ENCODE results near the gene TXNIP. TPM values are rescaled to one million over a fixed set of nuclear protein-coding genes. Genes with fewer than 3 reads are reported as not detected.

TXNIP gene
- total and polyA plus RNA-seq, 7 experiments from 2014 or later = 498 to 5,430 (median 675) TPM

- H3K4me3 Mint-ChIP-seq = no peak overlapping the region
- Histone ChIP-seq H3K4me1 (ENCODE audit: control insufficient read depth in 2 of 2, insufficient read depth in 2 of 2, low read length in 2 of 2) (peaks cover 73 to 74% of the 10 kb centered on the region in 2 donors), H3K4me3 (ENCODE audit: low read length) (peak overlapping the region; percentile 64), H3K36me3 (ENCODE audit: control insufficient read depth in 2 of 3, insufficient read depth in 3 of 3, low read length in 3 of 3) (peaks cover 0 to 4% (median 0%) of the 10 kb centered on the region in 3 experiments), H3K27me3 (ENCODE audit: control insufficient read depth in 2 of 2, insufficient read depth in 2 of 2, low read length in 2 of 2) (no peaks in the 10 kb centered on the region), H3K9me3 (ENCODE audit: control insufficient read depth in 2 of 3, low read length in 3 of 3) (no peaks in the 10 kb centered on the region), H3K27ac (ENCODE audit: low read depth, low read length) (peak overlapping the region; percentile 82)
- ATAC-seq = peak; percentile 46
- DNase-seq = peak in 6 of 9 donors; percentile 48 to 73 (median 66)
- no peaks in the 10 kb centered on the region for H3K9me3 Mint-ChIP-seq
- peaks cover 0 to 6% (median 5%) of the 10 kb centered on the region in 5 donors for H3K36me3 Mint-ChIP-seq
- H3K27me3 Mint-ChIP-seq = no peaks in the 10 kb centered on the region
- CTCF ChIA-PET = interaction anchor here (1.1 to 8.1 kb wide), 10 partner anchors 13 to 135 kb away, joined by 3 to 233 read pairs (median 15); partner anchors contain the start of genes ANKRD34A, LIX1L, NUDT17 and POLR3GL
- POLR2A ChIA-PET = interaction anchor here (0.5 to 24.3 kb wide), 22 partner anchors 8 to 1900 kb away, joined by 3 to 1779 read pairs (median 6); partner anchors contain the start of genes ANKRD34A, ANKRD35, HJV and LIX1L
- intact Hi-C loops (cut with micrococcal nuclease) = loop anchor here (1.0 to 5.0 kb wide), 6 partner anchors 8 to 63 kb away; partner anchors contain the start of genes TXNIP (in 2 of the 2), ANKRD34A (in 1 of the 2), LIX1L (in 1 of the 2) and PEX11B (in 1 of the 2)
- peaks cover 5 to 39% (median 11%) of the 10 kb centered on the region in 7 donors for H3K4me1 Mint-ChIP-seq
- H3K27ac Mint-ChIP-seq = no peak overlapping the region
Measured at GRCh38 chr1:145979746-145980456, 16.5 kb downstream of the TXNIP start.

- Mint-ChIP-seq H3K27me3 (no peaks in the 10 kb centered on the region), H3K9me3 (no peaks in the 10 kb centered on the region), H3K27ac (no peak overlapping the region), H3K36me3 (peaks cover 0 to 6% (median 5%) of the 10 kb centered on the region in 5 donors), H3K4me1 (peaks cover 12 to 37% (median 16%) of the 10 kb centered on the region in 7 donors), H3K4me3 (no peak overlapping the region)
- Histone ChIP-seq H3K27me3 (ENCODE audit: control insufficient read depth in 2 of 2, insufficient read depth in 2 of 2, low read length in 2 of 2) (no peaks in the 10 kb centered on the region), H3K27ac (ENCODE audit: low read depth, low read length) (peak overlapping the region; percentile 82), H3K36me3 (ENCODE audit: control insufficient read depth in 2 of 3, insufficient read depth in 3 of 3, low read length in 3 of 3) (peaks cover 0 to 6% (median 0%) of the 10 kb centered on the region in 3 experiments), H3K4me1 (ENCODE audit: control insufficient read depth in 2 of 2, insufficient read depth in 2 of 2, low read length in 2 of 2) (peaks cover 67 to 68% of the 10 kb centered on the region in 2 donors), H3K4me3 (ENCODE audit: low read length) (peak overlapping the region; percentile 64), H3K9me3 (ENCODE audit: control insufficient read depth in 2 of 3, low read length in 3 of 3) (no peaks in the 10 kb centered on the region)
- POLR2A ChIA-PET = interaction anchor here (0.6 to 24.3 kb wide), 18 partner anchors 10 to 1901 kb away, joined by 3 to 1779 read pairs (median 8); partner anchors contain the start of genes ANKRD34A, HJV, LIX1L and NUDT17
- intact Hi-C loops (cut with micrococcal nuclease) = loop anchor here (1.0 to 5.0 kb wide), 5 partner anchors 15 to 62 kb away; partner anchors contain the start of genes TXNIP (in 2 of the 2), ANKRD34A (in 1 of the 2), LIX1L (in 1 of the 2) and PEX11B (in 1 of the 2)
- peak; percentile 89 for ATAC-seq
- DNase-seq = peak; percentile 31 to 87 (median 71)
- CTCF ChIA-PET = interaction anchor here (0.6 to 8.1 kb wide), 13 partner anchors 13 to 134 kb away, joined by 3 to 233 read pairs (median 6); partner anchors contain the start of genes ANKRD34A, LIX1L, NUDT17 and POLR3GL
Measured at GRCh38 chr1:145978854-145979745, 17.3 kb downstream of the TXNIP start.

GRCh38 chr1:145978471-145978853 is 17.9 kb downstream of the TXNIP start:
- Histone ChIP-seq H3K4me3 (ENCODE audit: low read length) (peak overlapping the region; percentile 64), H3K4me1 (ENCODE audit: control insufficient read depth in 2 of 2, insufficient read depth in 2 of 2, low read length in 2 of 2) (peaks cover 62% of the 10 kb centered on the region in 2 donors), H3K27me3 (ENCODE audit: control insufficient read depth in 2 of 2, insufficient read depth in 2 of 2, low read length in 2 of 2) (no peaks in the 10 kb centered on the region), H3K27ac (ENCODE audit: low read depth, low read length) (peak overlapping the region; percentile 82), H3K36me3 (ENCODE audit: control insufficient read depth in 2 of 3, insufficient read depth in 3 of 3, low read length in 3 of 3) (peaks cover 0 to 6% (median 0%) of the 10 kb centered on the region in 3 experiments), H3K9me3 (ENCODE audit: control insufficient read depth in 2 of 3, low read length in 3 of 3) (no peaks in the 10 kb centered on the region)
- Mint-ChIP-seq H3K4me1 (peaks cover 14 to 32% (median 20%) of the 10 kb centered on the region in 7 donors), H3K27me3 (no peaks in the 10 kb centered on the region), H3K9me3 (no peaks in the 10 kb centered on the region), H3K4me3 (no peak overlapping the region), H3K36me3 (peaks cover 0 to 6% (median 5%) of the 10 kb centered on the region in 5 donors), H3K27ac (no peak overlapping the region)
- ChIA-PET POLR2A (interaction anchor here (0.6 to 24.3 kb wide), 14 partner anchors 9 to 132 kb away, joined by 3 to 1779 read pairs (median 12); partner anchors contain the start of genes ANKRD34A, HJV, LIX1L and NUDT17), CTCF (interaction anchor here (0.7 to 8.1 kb wide), 11 partner anchors 13 to 133 kb away, joined by 3 to 233 read pairs (median 11); partner anchors contain the start of genes ANKRD34A, LIX1L, NUDT17 and POLR3GL)
- no peak for DNase-seq
- ATAC-seq = no peak
- intact Hi-C loops (cut with micrococcal nuclease) = loop anchor here in 1 of 2 donors (5.0 kb wide), 1 partner anchor 61 kb away; the partner anchor contains the start of gene PEX11B

- H3K9me3 ChIP-seq (ENCODE audit: control insufficient read depth in 2 of 3, low read length in 3 of 3) = no peaks in the 10 kb centered on the region
- peak overlapping the region; percentile 82 for H3K27ac ChIP-seq (ENCODE audit: low read depth, low read length)
- H3K36me3 ChIP-seq (ENCODE audit: control insufficient read depth in 2 of 3, insufficient read depth in 3 of 3, low read length in 3 of 3) = peaks cover 0 to 6% (median 0%) of the 10 kb centered on the region in 3 experiments
- intact Hi-C loops (cut with micrococcal nuclease) = loop anchor here (1.0 to 5.0 kb wide), 10 partner anchors 29 to 132 kb away; partner anchors contain the start of genes PEX11B (in 2 of the 2), NUDT17 (in 1 of the 2) and RBM8A (in 1 of the 2)
- Mint-ChIP-seq H3K4me1 (peaks cover 21 to 30% (median 24%) of the 10 kb centered on the region in 7 donors), H3K36me3 (peaks cover 0 to 6% (median 5%) of the 10 kb centered on the region in 5 donors), H3K27ac (no peak overlapping the region), H3K27me3 (no peaks in the 10 kb centered on the region), H3K4me3 (no peak overlapping the region), H3K9me3 (no peaks in the 10 kb centered on the region)
- DNase-seq = peak in 8 of 9 donors; percentile 36 to 78 (median 72)
- H3K4me1 ChIP-seq (ENCODE audit: control insufficient read depth in 2 of 2, insufficient read depth in 2 of 2, low read length in 2 of 2) = peaks cover 55% of the 10 kb centered on the region in 2 donors
- ChIA-PET CTCF (interaction anchor here (0.5 to 8.1 kb wide), 21 partner anchors 8 to 1430 kb away, joined by 3 to 233 read pairs (median 4); partner anchors contain the start of genes ANKRD34A, HJV, LIX1L and NUDT17), POLR2A (interaction anchor here (0.8 to 24.3 kb wide), 13 partner anchors 10 to 132 kb away, joined by 3 to 1779 read pairs (median 12); partner anchors contain the start of genes ANKRD34A, HJV, LIX1L and NUDT17)
- H3K27me3 ChIP-seq (ENCODE audit: control insufficient read depth in 2 of 2, insufficient read depth in 2 of 2, low read length in 2 of 2) = no peaks in the 10 kb centered on the region
- H3K4me3 ChIP-seq (ENCODE audit: low read length) = peak overlapping the region; percentile 64
- ATAC-seq = peak; percentile 63
Measured at GRCh38 chr1:145977486-145978470, 18.6 kb downstream of the TXNIP start.

- no peak overlapping the region for H3K27ac Mint-ChIP-seq
- H3K4me1 ChIP-seq (ENCODE audit: control insufficient read depth in 2 of 2, insufficient read depth in 2 of 2, low read length in 2 of 2) = peaks cover 47 to 48% of the 10 kb centered on the region in 2 donors
- ChIA-PET POLR2A (interaction anchor here (0.8 to 24.3 kb wide), 9 partner anchors 9 to 131 kb away, joined by 3 to 1779 read pairs (median 12); partner anchors contain the start of genes ANKRD34A, HJV, LIX1L and NUDT17), CTCF (interaction anchor here (0.7 to 8.1 kb wide), 14 partner anchors 9 to 132 kb away, joined by 3 to 233 read pairs (median 6); partner anchors contain the start of genes ANKRD34A, HJV, LIX1L and NUDT17)
- H3K36me3 ChIP-seq (ENCODE audit: control insufficient read depth in 2 of 3, insufficient read depth in 3 of 3, low read length in 3 of 3) = peaks cover 0 to 6% (median 0%) of the 10 kb centered on the region in 3 experiments
- intact Hi-C loops (cut with micrococcal nuclease) = loop anchor here (1.0 to 5.0 kb wide), 10 partner anchors 29 to 132 kb away; partner anchors contain the start of genes PEX11B (in 2 of the 2), NUDT17 (in 1 of the 2) and RBM8A (in 1 of the 2)
- peaks cover 0 to 6% (median 5%) of the 10 kb centered on the region in 5 donors for H3K36me3 Mint-ChIP-seq
- no peaks in the 10 kb centered on the region for H3K9me3 ChIP-seq (ENCODE audit: control insufficient read depth in 2 of 3, low read length in 3 of 3)
- ATAC-seq = no peak
- no peak overlapping the region for H3K4me3 Mint-ChIP-seq
- no peak overlapping the region for H3K4me3 ChIP-seq (ENCODE audit: low read length)
- H3K27ac ChIP-seq (ENCODE audit: low read depth, low read length) = peak overlapping the region; percentile 82
- H3K9me3 Mint-ChIP-seq = no peaks in the 10 kb centered on the region
- no peaks in the 10 kb centered on the region for H3K27me3 ChIP-seq (ENCODE audit: control insufficient read depth in 2 of 2, insufficient read depth in 2 of 2, low read length in 2 of 2)
- H3K27me3 Mint-ChIP-seq = no peaks in the 10 kb centered on the region
- peaks cover 18 to 31% (median 24%) of the 10 kb centered on the region in 7 donors for H3K4me1 Mint-ChIP-seq
- DNase-seq = no peak
Measured at GRCh38 chr1:145977016-145977415, 19.4 kb downstream of the TXNIP start.

All from naive thymus-derived CD4-positive, alpha-beta T cell (primary cell).